ENCODE data around the gene OGFRL1.

OGFRL1 gene

DNA sequence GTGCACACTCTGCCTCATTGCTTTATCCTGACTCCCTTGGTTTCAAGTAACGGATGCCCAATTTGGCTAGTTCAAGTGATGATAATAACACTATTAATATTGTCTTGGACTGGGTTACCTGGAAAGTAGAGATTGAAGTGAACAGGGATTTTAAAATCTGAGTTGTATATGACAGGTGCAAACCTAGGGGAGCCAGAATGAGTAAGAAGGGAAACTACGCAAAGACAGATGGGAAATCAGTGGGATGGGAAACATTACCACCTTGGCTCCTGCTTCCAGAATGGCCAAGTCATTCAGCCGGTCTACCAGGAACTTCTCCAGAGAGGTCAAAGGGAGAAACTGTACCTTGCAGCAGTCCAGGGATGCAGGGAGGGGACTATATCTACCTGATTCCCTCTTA lies 41.9 kb downstream of the OGFRL1 start:
- DNase-seq: no peak
- intact Hi-C loops (cut with DNase I): no loop called here

GRCh38 chr6:71332012-71332411 lies 43.4 kb downstream of the OGFRL1 start:
- DNase-seq: no peak
- intact Hi-C loops (cut with DNase I): no loop called here

GRCh38 chr6:71333050-71333449 lies 44.4 kb downstream of the OGFRL1 start:
- intact Hi-C loops (cut with DNase I): no loop called here
- DNase-seq: no peak

GRCh38 chr6:71333697-71334096 lies 45.1 kb downstream of the OGFRL1 start:
- intact Hi-C loops (cut with DNase I): no loop called here
- DNase-seq: no peak

GRCh38 chr6:71334768-71335167 lies 46.2 kb downstream of the OGFRL1 start:
- no peak for DNase-seq
- intact Hi-C loops (cut with DNase I): no loop called here

GRCh38 chr6:71335544-71335943 lies 46.9 kb downstream of the OGFRL1 start:
- intact Hi-C loops (cut with DNase I): no loop called here
- no peak for DNase-seq

DNA sequence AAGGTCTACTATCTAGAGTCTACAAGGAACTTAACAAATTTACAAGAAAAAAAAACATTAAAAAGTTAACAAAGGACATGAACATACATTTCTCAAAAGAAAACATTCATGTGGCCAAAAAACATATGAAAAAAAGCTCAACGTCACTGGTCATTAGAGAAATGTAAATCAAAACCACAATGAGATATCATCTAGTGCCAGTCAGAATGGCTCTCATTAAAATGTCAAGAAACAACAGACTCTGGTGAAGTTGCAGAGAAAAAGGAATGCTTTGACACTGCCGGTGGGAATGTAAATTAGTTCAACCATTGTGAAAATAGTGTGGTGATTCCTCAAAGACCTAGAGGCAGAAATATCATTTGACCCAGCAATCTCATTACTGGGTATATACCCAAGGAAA lies 48.3 kb downstream of the OGFRL1 start:
- intact Hi-C loops (cut with DNase I): no loop called here
- DNase-seq: no peak

- intact Hi-C loops (cut with DNase I): no loop called here
- no peak for DNase-seq
Measured at GRCh38 chr6:71338540-71339316, 50.1 kb downstream of the OGFRL1 start.

- DNase-seq: no peak
- intact Hi-C loops (cut with DNase I): no loop called here
Measured at GRCh38 chr6:71342772-71343171, 54.2 kb downstream of the OGFRL1 start.

GRCh38 chr6:71345476-71346333 lies 57.1 kb downstream of the OGFRL1 start:
- intact Hi-C loops (cut with DNase I): loop anchor here (5.0 kb wide), 1 partner anchor 153 kb away; no protein-coding TSS in a partner anchor
- no peak for DNase-seq

GRCh38 chr6:71346334-71346694 lies 57.7 kb downstream of the OGFRL1 start:
- intact Hi-C loops (cut with DNase I): loop anchor here (5.0 kb wide), 1 partner anchor 154 kb away; no protein-coding TSS in a partner anchor
- no peak for DNase-seq

DNA sequence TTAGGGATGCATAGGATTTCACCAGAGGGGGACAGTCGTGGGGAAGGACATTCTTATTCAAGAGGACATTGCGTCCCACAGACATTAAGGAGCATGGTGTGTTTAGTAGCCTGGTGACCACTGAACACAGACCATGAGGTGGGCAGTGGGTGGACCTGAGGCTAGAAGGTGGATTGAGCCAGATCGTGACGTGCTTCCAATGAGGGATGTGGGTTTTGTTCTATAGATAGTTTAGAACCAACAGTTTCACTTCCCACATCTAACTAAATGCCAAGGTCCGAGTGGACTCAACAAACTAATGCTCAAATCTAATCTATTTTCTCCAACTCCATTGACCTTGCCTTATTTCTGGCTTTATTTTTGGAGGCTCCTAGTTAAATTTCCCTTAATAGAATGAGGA lies 58.5 kb downstream of the OGFRL1 start:
- intact Hi-C loops (cut with DNase I): loop anchor here (5.0 kb wide), 1 partner anchor 155 kb away; no protein-coding TSS in a partner anchor

DNA sequence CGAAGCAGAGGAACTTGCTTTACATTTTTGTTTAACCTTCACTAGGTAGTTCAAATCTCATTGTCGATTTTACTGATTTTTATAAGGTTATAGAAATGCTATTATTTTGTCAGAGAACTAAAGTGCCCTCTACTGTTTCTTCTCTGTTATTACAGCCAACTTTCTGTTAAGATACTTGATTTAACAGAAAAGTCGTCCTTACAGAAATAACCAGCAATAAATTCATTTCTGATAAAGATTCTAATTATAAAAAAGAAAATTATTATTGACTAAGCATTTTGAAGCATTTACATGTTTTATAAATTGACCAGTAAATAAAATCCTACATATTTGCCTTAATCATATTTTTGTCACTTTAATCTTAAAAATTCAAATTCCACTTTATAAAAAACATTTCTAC lies 60.8 kb downstream of the OGFRL1 start:
- intact Hi-C loops (cut with DNase I): loop anchor here (5.0 kb wide), 1 partner anchor 157 kb away; no protein-coding TSS in a partner anchor

More for the DNA sequence above, 58.5 kb downstream of the OGFRL1 start:
- DNase-seq: no peak

DNA sequence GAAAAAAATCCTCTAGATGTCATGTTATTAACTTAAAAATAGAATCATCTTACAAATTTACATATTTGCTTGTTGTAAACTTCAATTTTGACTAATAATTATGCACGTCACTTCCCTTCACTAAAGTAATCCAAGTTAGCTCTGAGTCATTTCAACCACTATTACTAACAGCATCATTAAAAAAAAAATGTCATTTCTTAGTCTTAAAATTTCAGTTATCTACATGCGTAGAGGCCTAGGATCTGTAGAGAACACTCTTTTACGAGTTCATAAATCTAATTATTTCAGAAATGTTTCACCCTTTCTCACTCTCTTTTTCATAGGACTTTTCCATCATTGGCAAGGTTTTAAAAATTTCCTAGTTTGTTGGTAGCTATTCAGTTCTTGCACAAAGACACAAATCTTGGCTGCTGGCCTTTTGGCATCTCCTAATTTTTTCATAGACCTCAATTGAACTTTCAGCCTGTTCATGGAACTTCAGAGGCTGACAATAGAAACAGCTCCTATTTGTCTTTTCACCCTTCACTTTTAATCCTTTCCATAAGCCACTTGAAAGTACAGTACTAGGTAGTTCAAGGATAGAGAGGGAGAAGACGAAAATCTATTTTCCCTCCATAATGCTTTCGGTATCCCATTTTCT lies 61.5 kb downstream of the OGFRL1 start:
- intact Hi-C loops (cut with DNase I): loop anchor here (5.0 kb wide), 1 partner anchor 158 kb away; no protein-coding TSS in a partner anchor
- DNase-seq: no peak

More for the DNA sequence above, 60.8 kb downstream of the OGFRL1 start:
- DNase-seq: no peak

- intact Hi-C loops (cut with DNase I): no loop called here
- no peak for DNase-seq
Measured at GRCh38 chr6:71351190-71351589, 62.6 kb downstream of the OGFRL1 start.
